ENCODE data around the gene SLC39A1.

DNA sequence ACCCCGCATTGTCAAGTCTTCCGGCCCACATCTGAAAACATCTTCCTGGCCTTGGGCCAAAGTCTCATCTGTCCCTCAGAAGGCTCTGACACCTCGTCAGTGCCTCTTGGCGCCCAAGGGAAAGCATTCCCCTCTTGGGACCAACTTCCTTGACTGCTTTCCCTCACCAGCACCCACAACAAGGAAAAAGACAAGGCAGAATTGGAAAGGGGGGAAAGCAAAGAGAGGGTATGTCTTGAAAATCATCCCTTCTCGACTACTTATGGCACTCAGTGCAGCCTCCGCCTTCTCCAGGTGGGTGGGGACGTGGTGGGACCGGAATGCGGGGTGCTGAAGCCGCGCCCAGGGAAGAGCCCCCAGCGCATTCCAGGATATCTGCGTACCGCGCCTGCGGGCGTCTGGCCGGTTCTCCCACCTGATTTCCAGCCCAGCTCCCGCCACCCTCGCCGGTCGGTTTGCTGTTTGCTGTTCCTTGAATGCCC is 554 bp upstream of the SLC39A1 start:
- no peak for TF ChIP-seq CTCF (IDR thresholded peaks at IDR 0.05)
- TF ChIP-seq EP300 (IDR thresholded peaks at IDR 0.05) = no peak
- no peak for TF ChIP-seq POLR2A (IDR thresholded peaks at IDR 0.05)
- TF ChIP-seq POLR2AphosphoS5 (IDR thresholded peaks at IDR 0.05) = no peak

Measured in suprapubic skin (tissue), 4 donors.